ENCODE measurements around the gene EEF1AKMT4. TPM values are rescaled to one million over a fixed set of nuclear protein-coding genes. Genes with fewer than 3 reads are reported as not detected.

Gene EEF1AKMT4
- total and polyA plus RNA-seq, 2 of the 4 experiments (the other 2 are of a cell fraction): 2.9 to 3.6 TPM

DNA sequence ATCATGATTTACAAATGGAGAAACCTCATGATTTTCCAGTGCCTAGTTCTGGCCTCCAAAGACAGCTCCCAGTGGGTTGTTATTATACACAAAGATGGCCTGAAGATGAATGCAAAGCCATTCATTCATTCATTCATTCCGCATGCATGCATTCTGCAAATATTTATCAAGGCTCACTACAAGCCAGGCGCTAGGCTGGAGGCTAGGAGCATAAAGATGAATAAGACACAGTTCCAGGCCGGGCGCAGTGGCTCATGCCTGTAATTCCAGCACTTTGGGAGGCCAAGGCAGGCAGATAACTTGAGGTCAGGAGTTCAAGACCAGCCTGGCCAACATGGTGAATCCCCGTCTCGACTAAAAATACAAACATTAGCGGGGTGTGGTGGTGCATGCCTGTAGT lies 47.1 kb downstream of the EEF1AKMT4 start:
- H3K9ac ChIP-seq (ENCODE audit: low read depth, low read length): no peak overlapping the region
- H3K56ac ChIP-seq (ENCODE audit: extremely low read depth, insufficient read depth, low read length): no peak overlapping the region
- H4K20me1 ChIP-seq (ENCODE audit: insufficient read depth, low read length): peaks cover 22% of the 10 kb centered on the region
- H3K4me1 ChIP-seq (ENCODE audit: control insufficient read depth, insufficient read depth, low read length): peaks cover 2% of the 10 kb centered on the region; the same call in 1 of the 2 replicates
- H3K27ac ChIP-seq (ENCODE audit: insufficient read depth, low read length): no peak overlapping the region
- no peak overlapping the region for H3K18ac ChIP-seq (ENCODE audit: low read depth, low read length)
- DNase-seq (no peak), ATAC-seq (ENCODE audit: low read depth) (no peak)
- ChIA-PET POLR2A (ENCODE audit: unreplicated experiment) (no interaction called here), CTCF (no interaction called here)
- H4K5ac ChIP-seq (ENCODE audit: low read depth, low read length): no peak overlapping the region
- TF ChIP-seq RAD21 (IDR thresholded peaks at IDR 0.05; ENCODE audit: low read length) (no peak), NFE2L2 (IDR thresholded peaks at IDR 0.05; ENCODE audit: low read depth, low read length) (no peak), CHD1 (IDR thresholded peaks at IDR 0.05; ENCODE audit: low read depth, low read length) (no peak), CEBPB (IDR thresholded peaks at IDR 0.05; ENCODE audit: low read depth, low read length) (no peak)
- TF ChIP-seq, protein P1, sequence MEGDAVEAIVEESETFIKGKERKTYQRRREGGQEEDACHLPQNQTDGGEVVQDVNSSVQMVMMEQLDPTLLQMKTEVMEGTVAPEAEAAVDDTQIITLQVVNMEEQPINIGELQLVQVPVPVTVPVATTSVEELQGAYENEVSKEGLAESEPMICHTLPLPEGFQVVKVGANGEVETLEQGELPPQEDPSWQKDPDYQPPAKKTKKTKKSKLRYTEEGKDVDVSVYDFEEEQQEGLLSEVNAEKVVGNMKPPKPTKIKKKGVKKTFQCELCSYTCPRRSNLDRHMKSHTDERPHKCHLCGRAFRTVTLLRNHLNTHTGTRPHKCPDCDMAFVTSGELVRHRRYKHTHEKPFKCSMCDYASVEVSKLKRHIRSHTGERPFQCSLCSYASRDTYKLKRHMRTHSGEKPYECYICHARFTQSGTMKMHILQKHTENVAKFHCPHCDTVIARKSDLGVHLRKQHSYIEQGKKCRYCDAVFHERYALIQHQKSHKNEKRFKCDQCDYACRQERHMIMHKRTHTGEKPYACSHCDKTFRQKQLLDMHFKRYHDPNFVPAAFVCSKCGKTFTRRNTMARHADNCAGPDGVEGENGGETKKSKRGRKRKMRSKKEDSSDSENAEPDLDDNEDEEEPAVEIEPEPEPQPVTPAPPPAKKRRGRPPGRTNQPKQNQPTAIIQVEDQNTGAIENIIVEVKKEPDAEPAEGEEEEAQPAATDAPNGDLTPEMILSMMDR (conservative IDR thresholded peaks at IDR 0.05; ENCODE audit: low read depth, low read length): no peak
- H3K27me3 ChIP-seq (ENCODE audit: control insufficient read depth, insufficient read depth, low read length): peaks cover 14% of the 10 kb centered on the region; the same call in 1 of the 2 replicates
- H4K91ac ChIP-seq (ENCODE audit: insufficient read depth, low read depth, low read length): no peak overlapping the region
- no peak overlapping the region for H3K4ac ChIP-seq (ENCODE audit: low read depth, low read length)
- H4K8ac ChIP-seq (ENCODE audit: low read depth in 2 of 2, low read length in 2 of 2): no peak overlapping the region
- BruUV-seq (replicated peaks): no TSS peak
- peaks cover 4 to 21% of the 10 kb centered on the region in 2 experiments; a peak in 3 of 4 replicates for H3K79me1 ChIP-seq (ENCODE audit: low read depth in 1 of 2, low read length in 2 of 2)
- H2AFZ ChIP-seq (replicated peaks; ENCODE audit: low read length, poor library complexity): no peak overlapping the region
- no peak overlapping the region for H3K4me2 ChIP-seq (ENCODE audit: low read depth, low read length)
- no peak overlapping the region for H3K4me3 ChIP-seq (ENCODE audit: insufficient read depth, low read depth, low read length)
- no peak overlapping the region for H2AK9ac ChIP-seq (replicated peaks; ENCODE audit: low read depth, low read length, poor library complexity)
- WGBS, 2 experiments (ENCODE audit: extremely low coverage in 2 of 2, insufficient read length in 1 of 2): 87% methylated on average over 4 of the region's 7 CpGs; no CpG with 5 or more reads in 1 of the 2 experiments
- H3K14ac ChIP-seq (replicated peaks; ENCODE audit: low read depth, low read length): no peak overlapping the region
- in situ Hi-C loops (cut with MboI; ENCODE audit: low sequenced_read_pairs): no loop called here
- H3K36me3 ChIP-seq (ENCODE audit: control insufficient read depth, insufficient read depth, low read length): peaks cover 7% of the 10 kb centered on the region
- intact Hi-C loops (cut with micrococcal nuclease): no loop called here
- no peaks in the 10 kb centered on the region for H3K9me3 ChIP-seq (ENCODE audit: control insufficient read depth, insufficient read depth, low read length)
- no peak overlapping the region for H3K23ac ChIP-seq (ENCODE audit: low read depth, low read length)
- H2AK5ac ChIP-seq (ENCODE audit: low read depth, low read length): no peak overlapping the region
- dilution Hi-C loops (cut with HindIII; ENCODE audit: low sequenced_read_pairs, unreplicated experiment): no loop called here
- no peak overlapping the region for H2BK20ac ChIP-seq (ENCODE audit: low read depth, low read length)
- no peaks in the 10 kb centered on the region for H3K9me1 ChIP-seq (ENCODE audit: insufficient read depth, low read length)
- H2BK120ac ChIP-seq (ENCODE audit: low read depth, low read length): no peak overlapping the region
- no peak overlapping the region for H2BK5ac ChIP-seq (ENCODE audit: low read depth, low read length, poor library complexity, severe bottlenecking)
- no peak overlapping the region for H2BK15ac ChIP-seq (ENCODE audit: low read depth, low read length)

Measured in IMR-90 (cell line).